HG03432 (cell line): ENCODE measurements around the gene CYP3A7.
"Not testable (repeated sequence)": the region's sequence is repeated elsewhere in the genome, so short reads cannot be mapped to it uniquely, and the experiment has no call there.

Experiments
- ATAC-seq: cut with Tn5 transposase; IDR thresholded peaks from one replicate; pipeline ENCODE4 v1.9.1; 2021; ENCODE audit warnings: mild to moderate bottlenecking, moderate library complexity; ENCODE audit not compliant: unreplicated experiment

The CYP3A7 gene

GRCh38 chr7:99734987-99735386 is at the start of gene CYP3A7:
CYP3A7 (minus strand) TSS chr7:99735196; CDS start chr7:99735093, 103 bp downstream.
- ATAC-seq, result no peak

- ATAC-seq, result no peak
These were observed 49.0 kb upstream of the CYP3A7 start, which contains the start of gene CYP3A4 for GRCh38 chr7:99784007-99784406. CYP3A4 (minus strand) TSS chr7:99784184; CDS start chr7:99784081, 103 bp downstream.

GRCh38 chr7:99782012-99782953 is 47.3 kb upstream of the CYP3A7 start:
- no peak for ATAC-seq

- no peak for ATAC-seq
These were observed 45.6 kb upstream of the CYP3A7 start for GRCh38 chr7:99780588-99780987.

GRCh38 chr7:99779949-99780348 is 45.0 kb upstream of the CYP3A7 start:
- ATAC-seq, result no peak

GRCh38 chr7:99778880-99779279 is 43.9 kb upstream of the CYP3A7 start:
- no peak for ATAC-seq

- not testable (repeated sequence) for ATAC-seq
These were observed 38.4 kb upstream of the CYP3A7 start for GRCh38 chr7:99773395-99773794.

GRCh38 chr7:99772565-99772964 is 37.6 kb upstream of the CYP3A7 start:
- ATAC-seq, result no peak

GRCh38 chr7:99769494-99769893 is 34.5 kb upstream of the CYP3A7 start:
- ATAC-seq, result not testable (repeated sequence)

- ATAC-seq, result peak; percentile 40
These were observed 33.5 kb upstream of the CYP3A7 start for GRCh38 chr7:99768471-99768870.

GRCh38 chr7:99767662-99768061 is 32.7 kb upstream of the CYP3A7 start:
- ATAC-seq, result peak; percentile 85

- ATAC-seq, result no peak
These were observed 31.6 kb upstream of the CYP3A7 start for GRCh38 chr7:99766484-99767099.

GRCh38 chr7:99764478-99764877 is 29.5 kb upstream of the CYP3A7 start:
- no peak for ATAC-seq

GRCh38 chr7:99762680-99763327 is 27.8 kb upstream of the CYP3A7 start:
- ATAC-seq, result no peak

GRCh38 chr7:99755085-99755484 is 20.1 kb upstream of the CYP3A7 start:
- no peak for ATAC-seq

- ATAC-seq, result no peak
These were observed 17.4 kb upstream of the CYP3A7 start for GRCh38 chr7:99752356-99752755.

GRCh38 chr7:99751322-99752052 is 16.5 kb upstream of the CYP3A7 start:
- ATAC-seq, result not testable (repeated sequence)

GRCh38 chr7:99748846-99749579 is 14.0 kb upstream of the CYP3A7 start:
- no peak for ATAC-seq

- ATAC-seq, result not testable (repeated sequence)
These were observed 11.9 kb upstream of the CYP3A7 start for GRCh38 chr7:99746915-99747314.

- ATAC-seq, result not testable (repeated sequence)
These were observed 10.4 kb upstream of the CYP3A7 start for GRCh38 chr7:99745395-99745794.
